IPS-18a (cell line): ENCODE results near the gene THRB.

Source experiments
- H3K27ac ChIP-seq: one replicate; pipeline ENCODE4 v1.5.1; 2013; ENCODE audit warnings: low read length
- H3K27me3 ChIP-seq: one replicate; pipeline ENCODE4 v1.6.1; 2013; ENCODE audit warnings: mild to moderate bottlenecking, low read length; ENCODE audit not compliant: control insufficient read depth, insufficient read depth
- H3K36me3 ChIP-seq: one replicate; pipeline ENCODE4 v1.6.1; 2013; ENCODE audit warnings: low read depth, low read length; ENCODE audit not compliant: control insufficient read depth
- H3K4me1 ChIP-seq: one replicate; pipeline ENCODE4 v1.6.1; 2013; ENCODE audit warnings: low read depth, low read length; ENCODE audit not compliant: control insufficient read depth
- H3K4me3 ChIP-seq: one replicate; pipeline ENCODE4 v1.5.1; 2013; ENCODE audit warnings: low read length
- H3K9ac ChIP-seq: one replicate; pipeline ENCODE4 v1.6.1; 2013; ENCODE audit warnings: mild to moderate bottlenecking, low read length, moderate library complexity
- H3K9me3 ChIP-seq: one replicate; pipeline ENCODE4 v1.6.1; 2013; ENCODE audit warnings: low read depth, low read length; ENCODE audit not compliant: control insufficient read depth

The THRB gene

DNA sequence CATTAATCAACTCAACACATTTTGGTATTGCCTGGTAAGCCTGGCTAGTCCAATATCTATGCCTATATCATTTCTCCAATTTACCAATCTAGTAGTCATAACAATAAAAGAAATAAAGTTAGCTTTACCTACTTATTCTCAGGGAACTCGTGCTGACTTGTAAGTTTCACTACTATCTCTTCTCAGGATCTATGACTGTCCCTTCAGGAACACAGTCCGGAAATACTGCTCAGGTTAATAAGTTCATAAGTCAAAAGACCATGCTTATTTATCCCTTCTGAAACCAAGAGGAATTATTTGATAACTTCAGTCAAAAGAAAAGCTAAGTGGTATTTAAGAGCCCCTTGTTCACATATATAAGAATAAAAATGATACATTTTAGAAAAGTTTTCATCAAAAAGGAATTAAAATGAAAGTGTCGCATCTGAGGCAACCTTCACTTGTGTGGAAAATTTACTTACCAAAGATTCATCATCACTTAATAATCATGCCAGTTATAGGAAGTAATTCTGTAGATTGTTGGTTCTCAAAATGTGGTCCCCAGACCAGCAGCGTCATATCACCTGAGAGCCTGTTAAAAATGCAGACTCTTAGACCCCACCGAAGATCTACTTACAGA is 15.5 kb upstream of the THRB start:
- Histone ChIP-seq H3K4me1 (no peaks in the 10 kb centered on the region), H3K27ac (no peak overlapping the region), H3K9me3 (no peaks in the 10 kb centered on the region), H3K36me3 (no peaks in the 10 kb centered on the region), H3K4me3 (no peak overlapping the region), H3K9ac (no peak overlapping the region), H3K27me3 (no peaks in the 10 kb centered on the region)

DNA sequence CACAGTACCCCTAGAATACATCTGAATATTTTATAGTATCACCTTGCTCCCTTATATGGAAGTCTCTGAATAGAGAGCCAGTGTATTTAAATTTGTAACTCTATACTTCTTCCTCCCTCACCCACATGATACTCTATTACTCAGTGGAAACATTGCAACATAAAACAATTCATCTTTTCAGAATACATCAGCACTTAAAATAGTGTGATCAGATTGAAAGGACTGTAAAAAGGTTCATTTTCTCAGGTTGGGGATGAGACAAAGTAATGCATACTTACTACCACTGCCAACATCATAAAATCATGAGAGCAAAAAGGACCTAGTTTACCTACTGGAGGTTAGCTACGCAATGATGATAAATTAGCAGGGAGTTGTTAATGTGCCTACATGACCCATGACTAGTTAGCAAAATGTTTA is 13.8 kb upstream of the THRB start:
- H3K9me3 ChIP-seq, result no peaks in the 10 kb centered on the region
- H3K27ac ChIP-seq, result no peak overlapping the region
- H3K9ac ChIP-seq, result no peak overlapping the region
- no peaks in the 10 kb centered on the region for H3K4me1 ChIP-seq
- no peaks in the 10 kb centered on the region for H3K27me3 ChIP-seq
- no peaks in the 10 kb centered on the region for H3K36me3 ChIP-seq
- no peak overlapping the region for H3K4me3 ChIP-seq

DNA sequence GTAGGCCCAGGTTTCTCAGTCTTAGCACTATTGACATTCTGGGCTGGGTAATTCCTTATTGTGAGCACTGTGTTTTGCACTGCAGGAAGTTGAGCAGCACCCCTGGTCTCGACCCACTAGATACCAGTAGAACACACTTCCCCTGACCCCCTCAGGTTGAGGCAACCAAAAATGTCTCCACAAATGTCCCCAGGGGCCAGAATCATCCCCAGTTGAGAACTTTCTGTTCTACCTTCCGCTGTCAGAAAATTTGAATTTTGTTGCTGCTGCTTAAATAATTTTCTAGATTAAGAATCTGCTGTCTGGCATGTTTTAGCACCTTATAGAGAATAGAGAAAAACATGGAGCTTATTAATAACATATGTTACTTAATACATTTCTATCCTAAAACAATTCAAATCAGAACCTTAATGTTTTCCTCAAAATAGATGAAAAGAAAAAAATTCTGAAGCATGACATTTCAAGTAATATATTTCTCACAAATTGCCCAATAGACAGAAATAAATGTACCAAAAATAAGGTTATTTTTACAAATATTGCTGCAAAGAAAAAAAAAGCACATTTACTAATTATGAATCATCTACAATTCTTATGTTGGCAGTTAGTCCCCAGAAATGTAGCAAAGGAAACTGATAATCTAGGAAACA is 13.2 kb upstream of the THRB start:
- no peak overlapping the region for H3K4me3 ChIP-seq
- no peak overlapping the region for H3K27ac ChIP-seq
- no peaks in the 10 kb centered on the region for H3K36me3 ChIP-seq
- H3K27me3 ChIP-seq, result no peaks in the 10 kb centered on the region
- H3K4me1 ChIP-seq, result no peaks in the 10 kb centered on the region
- no peak overlapping the region for H3K9ac ChIP-seq
- H3K9me3 ChIP-seq, result no peaks in the 10 kb centered on the region

DNA sequence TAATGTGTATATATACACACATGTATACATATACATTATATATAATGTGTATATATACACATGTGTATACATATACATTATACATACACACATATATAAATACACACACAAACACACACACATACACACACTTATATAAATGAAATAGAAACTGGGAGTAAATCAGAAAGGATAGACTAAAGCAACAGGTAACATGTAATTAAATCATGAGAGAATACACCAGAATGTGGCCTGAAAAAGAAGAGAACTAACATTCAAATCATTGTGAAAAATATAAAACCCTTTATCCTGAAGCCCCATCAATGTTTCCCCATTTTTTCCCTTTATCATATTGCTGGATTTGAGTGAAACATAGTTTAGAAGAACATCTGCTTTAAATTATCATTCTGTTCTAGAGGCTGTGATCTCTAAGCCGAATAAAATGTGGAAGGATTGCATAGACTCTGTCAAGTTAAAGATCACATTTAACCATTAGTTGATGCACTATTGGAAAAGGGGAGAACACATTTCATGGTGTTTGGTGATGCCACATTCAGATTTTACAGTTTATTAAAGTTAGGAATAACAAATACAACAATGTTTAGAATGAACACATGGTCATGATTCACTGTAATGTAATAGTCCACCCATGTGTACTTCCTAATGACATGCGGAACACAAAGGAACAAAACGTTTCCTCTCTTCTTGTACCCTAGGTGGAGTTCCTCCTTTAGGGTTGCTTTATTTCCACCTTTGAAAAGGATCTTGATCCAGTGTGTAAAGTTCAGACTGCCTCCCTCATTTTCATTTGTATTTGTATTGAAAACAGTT is 12.5 kb upstream of the THRB start:
- Histone ChIP-seq H3K9ac (no peak overlapping the region), H3K4me3 (no peak overlapping the region), H3K4me1 (no peaks in the 10 kb centered on the region), H3K9me3 (no peaks in the 10 kb centered on the region), H3K36me3 (no peaks in the 10 kb centered on the region), H3K27me3 (no peaks in the 10 kb centered on the region), H3K27ac (no peak overlapping the region)

DNA sequence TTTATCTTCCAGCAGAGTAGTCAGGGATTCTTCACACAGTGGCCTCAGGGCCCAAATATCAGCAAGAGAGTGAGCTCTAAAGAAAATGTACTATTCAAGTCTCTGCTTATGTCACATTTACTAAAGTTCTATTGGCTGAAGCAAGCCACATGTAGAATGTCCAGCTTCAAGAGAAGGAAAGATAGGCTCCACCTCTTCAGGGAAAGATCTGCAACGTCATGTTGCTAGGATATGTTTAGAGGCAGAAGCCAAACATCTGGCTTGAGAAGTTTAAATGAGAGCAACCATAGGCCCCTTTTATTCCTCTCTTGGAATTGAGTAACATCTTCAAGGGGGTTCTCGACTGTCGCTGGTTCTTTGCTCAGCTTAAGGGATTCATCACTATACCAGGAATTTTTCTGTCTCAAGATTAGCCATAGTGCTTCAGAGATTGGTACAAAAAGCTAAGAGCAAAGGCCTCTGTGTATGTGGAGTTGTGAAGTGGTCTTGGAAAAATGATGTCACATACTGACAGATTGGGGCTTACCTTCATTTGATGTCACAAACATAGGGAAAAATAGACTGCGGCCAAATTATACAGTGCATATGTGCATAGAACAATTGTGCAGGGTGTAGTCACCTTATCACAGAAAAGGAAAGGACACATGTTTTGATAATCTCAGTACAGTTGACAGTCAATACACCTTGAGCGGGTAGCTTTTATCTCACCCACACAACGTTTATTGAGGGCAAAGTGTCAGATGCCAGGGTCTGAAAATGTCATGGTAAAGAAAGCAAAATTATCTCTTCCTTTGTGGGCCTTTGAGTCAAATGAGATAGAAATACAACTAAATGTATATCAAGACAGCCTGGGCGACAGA is 11.3 kb upstream of the THRB start:
- H3K9ac ChIP-seq, result no peak overlapping the region
- H3K27ac ChIP-seq, result no peak overlapping the region
- H3K4me3 ChIP-seq, result no peak overlapping the region
- no peaks in the 10 kb centered on the region for H3K4me1 ChIP-seq
- no peaks in the 10 kb centered on the region for H3K9me3 ChIP-seq
- H3K27me3 ChIP-seq, result no peaks in the 10 kb centered on the region
- H3K36me3 ChIP-seq, result no peaks in the 10 kb centered on the region

DNA sequence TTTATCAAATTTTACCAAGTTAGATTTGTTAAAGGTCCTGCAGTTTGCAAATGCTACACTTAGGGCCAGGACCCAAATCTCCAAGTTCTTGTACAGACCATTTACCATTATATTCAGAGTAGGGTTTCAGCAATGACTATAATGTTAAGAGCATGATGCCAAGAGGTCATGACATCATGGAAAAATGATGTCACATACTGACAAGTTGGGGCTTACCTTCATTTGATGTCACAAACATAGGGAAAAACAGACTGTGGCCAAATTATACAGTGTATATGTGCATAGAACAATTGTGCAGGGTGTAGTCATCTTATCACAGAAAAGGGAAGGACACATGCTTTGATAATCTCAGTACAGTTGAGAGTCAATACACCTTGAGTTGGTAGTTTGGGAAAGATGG is 10.1 kb upstream of the THRB start:
- H3K9ac ChIP-seq, result no peak overlapping the region
- H3K4me3 ChIP-seq, result no peak overlapping the region
- H3K9me3 ChIP-seq, result no peaks in the 10 kb centered on the region
- no peaks in the 10 kb centered on the region for H3K4me1 ChIP-seq
- no peaks in the 10 kb centered on the region for H3K27me3 ChIP-seq
- H3K27ac ChIP-seq, result no peak overlapping the region
- no peaks in the 10 kb centered on the region for H3K36me3 ChIP-seq

DNA sequence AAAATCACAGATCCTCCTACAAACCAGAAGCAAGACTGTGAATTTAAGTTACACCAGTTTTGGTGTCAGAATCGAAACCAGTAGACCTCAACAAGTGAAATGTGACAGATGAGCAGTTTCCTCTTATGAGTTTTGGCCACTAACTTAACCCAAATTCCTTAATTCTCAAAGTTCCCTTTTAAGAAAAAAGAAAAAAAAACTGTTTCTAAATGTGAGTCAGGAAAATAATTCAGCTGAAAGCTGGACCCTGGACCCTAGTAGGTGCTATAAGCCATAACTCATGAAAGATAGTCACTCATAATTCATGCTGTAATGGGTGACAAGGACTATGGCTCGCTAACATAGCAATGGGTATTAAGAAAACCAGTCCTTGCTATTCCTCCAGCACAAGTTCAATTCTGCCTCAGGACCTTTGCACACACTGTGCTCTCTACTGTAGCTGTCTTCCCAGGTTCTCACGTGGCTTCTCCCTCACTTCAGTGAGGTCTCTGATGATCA is 9.0 kb upstream of the THRB start:
- no peaks in the 10 kb centered on the region for H3K27me3 ChIP-seq
- H3K36me3 ChIP-seq, result no peaks in the 10 kb centered on the region
- no peak overlapping the region for H3K9ac ChIP-seq
- H3K9me3 ChIP-seq, result no peaks in the 10 kb centered on the region
- peaks cover 11% of the 10 kb centered on the region for H3K4me1 ChIP-seq
- no peak overlapping the region for H3K27ac ChIP-seq
- no peak overlapping the region for H3K4me3 ChIP-seq

DNA sequence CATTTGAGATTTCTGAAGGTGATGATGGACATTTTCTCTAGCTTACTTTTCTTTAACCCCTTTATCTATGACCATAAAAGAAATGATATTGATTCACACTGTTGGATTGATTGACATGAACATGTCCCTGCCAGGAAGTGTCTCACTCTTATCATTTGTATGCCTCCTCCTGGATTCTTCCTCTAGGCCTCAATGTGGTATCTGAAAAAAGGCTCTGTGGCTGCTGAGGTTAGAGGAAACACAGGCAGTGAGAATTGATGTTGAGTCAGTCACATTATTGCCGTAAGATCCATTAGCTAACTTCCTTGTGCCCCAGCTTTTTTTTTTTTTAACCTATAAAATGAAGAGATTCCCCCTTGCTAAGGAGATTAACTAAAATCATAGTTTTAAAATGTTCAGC is 8.0 kb upstream of the THRB start:
- H3K9me3 ChIP-seq, result no peaks in the 10 kb centered on the region
- no peak overlapping the region for H3K4me3 ChIP-seq
- peaks cover 19% of the 10 kb centered on the region for H3K4me1 ChIP-seq
- H3K9ac ChIP-seq, result no peak overlapping the region
- peaks cover 2% of the 10 kb centered on the region for H3K27me3 ChIP-seq
- no peaks in the 10 kb centered on the region for H3K36me3 ChIP-seq
- H3K27ac ChIP-seq, result no peak overlapping the region

DNA sequence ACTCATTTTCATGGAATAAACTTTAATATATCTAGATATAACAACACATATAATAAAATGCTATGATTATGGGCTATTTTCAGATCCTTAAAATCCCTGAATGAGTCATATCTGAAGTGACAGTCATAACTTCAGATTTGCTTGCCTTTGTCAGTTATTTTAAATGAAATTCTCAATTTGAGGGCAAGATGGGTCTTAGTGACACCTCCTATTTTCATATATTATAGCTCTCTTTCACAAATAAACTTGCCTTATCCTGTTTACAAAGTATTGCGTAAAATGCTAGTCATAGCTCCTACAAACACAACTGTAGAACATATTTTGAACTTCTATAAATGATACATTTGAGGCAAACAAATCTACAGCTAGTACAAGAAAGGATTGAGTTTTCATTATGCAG is 6.2 kb upstream of the THRB start:
- Histone ChIP-seq H3K27me3 (peaks cover 19% of the 10 kb centered on the region), H3K4me1 (peaks cover 29% of the 10 kb centered on the region), H3K36me3 (no peaks in the 10 kb centered on the region), H3K4me3 (no peak overlapping the region), H3K9ac (no peak overlapping the region), H3K9me3 (no peaks in the 10 kb centered on the region), H3K27ac (no peak overlapping the region)

DNA sequence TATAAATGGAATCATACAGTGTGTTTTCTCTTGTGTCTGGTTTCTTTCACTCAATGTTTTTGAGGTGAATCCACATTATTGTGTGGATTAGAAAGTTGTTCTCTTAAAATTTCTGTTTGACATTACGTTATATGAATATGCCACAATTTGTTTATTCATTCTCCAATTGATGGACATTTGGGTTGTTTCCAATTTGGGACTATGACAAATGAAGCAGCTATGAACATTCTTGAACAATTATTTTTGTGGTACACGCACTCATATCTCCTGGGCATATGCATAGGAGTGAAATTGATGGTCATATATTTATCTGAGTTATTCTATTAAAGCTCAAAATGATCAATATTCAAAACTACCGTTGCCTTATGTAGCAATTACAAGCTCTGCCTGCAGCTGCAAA is 5.3 kb upstream of the THRB start:
- Histone ChIP-seq H3K4me1 (peaks cover 30% of the 10 kb centered on the region), H3K4me3 (no peak overlapping the region), H3K9ac (no peak overlapping the region)

DNA sequence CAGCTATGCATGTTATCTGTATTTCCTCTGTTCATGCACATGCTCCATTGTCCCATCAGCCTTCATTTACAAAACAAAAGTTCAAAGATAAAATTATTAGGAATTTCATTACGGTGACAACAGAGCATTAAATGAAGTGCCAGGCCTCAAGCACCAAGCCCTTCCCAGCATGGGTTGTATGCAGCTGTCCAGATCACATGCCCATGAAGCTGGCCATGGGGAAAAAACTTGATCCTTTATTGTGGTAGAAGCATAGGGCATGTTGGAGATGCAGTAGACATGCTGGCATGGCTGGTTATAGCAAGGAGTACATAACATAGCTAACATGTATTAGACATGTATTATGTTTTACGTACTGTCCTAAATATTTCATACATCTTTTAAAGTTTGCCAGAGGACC is 4.1 kb upstream of the THRB start:
- Histone ChIP-seq H3K4me1 (peaks cover 30% of the 10 kb centered on the region), H3K27me3 (peaks cover 34% of the 10 kb centered on the region), H3K36me3 (no peaks in the 10 kb centered on the region), H3K4me3 (peak overlapping the region; percentile 2), H3K9ac (no peak overlapping the region), H3K9me3 (no peaks in the 10 kb centered on the region), H3K27ac (no peak overlapping the region)

More for the DNA sequence above, 5.3 kb upstream of the THRB start:
- Histone ChIP-seq H3K27ac (no peak overlapping the region), H3K36me3 (no peaks in the 10 kb centered on the region), H3K27me3 (peaks cover 25% of the 10 kb centered on the region), H3K9me3 (no peaks in the 10 kb centered on the region)
